Activated T-helper 2 cell treated with anti-CD3 and anti-CD28 coated beads, Interferon-gamma antibody, Interleukin-2, Interleukin-4, amounts not matched to agents 10 μg/mL and 5 μg/mL and 100 μg/mL, durations not matched to agents 14 hours and 24 hours and 36 hours (primary cell): Measurements from ENCODE around the gene SHOX. TPM values are rescaled to one million over a fixed set of nuclear protein-coding genes. Genes with fewer than 3 reads are reported as not detected.

Experiments
- DNase-seq: peaks from one replicate; pipeline ENCODE4 v3.0.0; 2021; ENCODE audit warnings: low spot score
- H3K27ac Mint-ChIP-seq: one replicate; pipeline ENCODE4 v1.8.0; 2021; ENCODE audit warnings: mixed read lengths
- H3K27me3 Mint-ChIP-seq: one replicate; pipeline ENCODE4 v1.8.0; 2021; ENCODE audit warnings: low read depth, mixed read lengths
- H3K36me3 Mint-ChIP-seq: one replicate; pipeline ENCODE4 v1.8.0; 2021; ENCODE audit warnings: low read depth, mixed read lengths
- H3K4me1 Mint-ChIP-seq: one replicate; pipeline ENCODE4 v1.8.0; 2021; ENCODE audit warnings: low read depth, mixed read lengths
- H3K4me3 Mint-ChIP-seq: one replicate; pipeline ENCODE4 v1.8.0; 2021; ENCODE audit warnings: low read depth, mild to moderate bottlenecking, moderate library complexity, mixed read lengths
- H3K9me3 Mint-ChIP-seq: one replicate; pipeline ENCODE4 v1.8.0; 2021; ENCODE audit warnings: mixed read lengths
- intact Hi-C: fragments of 100-400 bp; cut with micrococcal nuclease; formaldehyde crosslinking; loops from one replicate; pipeline ENCODE4 v1.15.1; 2023
- total RNA-seq: library from RNA; stranded (reverse); gene quantifications from 2 replicates; pipeline ENCODE4 v1.2.3, GENCODE V29; 2022

SHOX gene
- total RNA-seq, 1 donor from 2014 or later, result not detected

DNA sequence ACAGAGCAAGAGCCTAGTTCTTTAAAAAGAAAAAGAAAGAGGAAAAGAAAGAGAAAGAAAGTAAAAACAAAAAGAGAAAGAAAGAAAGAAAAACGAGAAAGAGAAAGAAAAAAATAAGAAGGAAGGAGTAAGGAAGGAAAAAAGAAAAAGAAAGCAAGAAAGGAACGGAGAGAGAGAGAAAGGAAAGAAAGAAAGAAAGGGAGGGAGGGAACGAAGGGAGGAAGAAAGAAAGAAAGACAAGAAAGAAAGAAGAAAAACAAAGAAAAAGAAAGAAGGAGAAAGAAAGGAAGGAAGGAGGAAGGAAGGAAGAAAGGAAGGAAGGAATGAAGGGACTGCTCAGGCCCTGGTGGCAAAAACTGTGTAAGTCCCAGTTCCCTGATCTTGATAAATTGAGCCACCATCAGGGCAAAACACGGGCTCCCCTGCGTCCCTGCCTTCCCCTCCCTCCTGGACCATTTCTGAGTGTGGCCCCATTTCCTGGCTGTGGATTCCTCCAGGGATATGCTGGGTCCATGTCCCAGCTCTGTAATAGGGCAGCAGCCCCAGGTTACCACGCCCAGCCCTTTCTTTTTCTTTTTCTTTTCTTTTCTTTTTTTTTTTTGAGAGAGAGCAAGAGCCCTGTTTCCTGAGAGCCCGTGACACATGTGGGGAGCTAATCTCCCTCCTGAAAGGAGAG lies 44.8 kb downstream of the SHOX start:
- no peak for DNase-seq
- intact Hi-C loops, result no loop called here
- Mint-ChIP-seq H3K27me3 (no peaks in the 10 kb centered on the region), H3K9me3 (peaks cover 15% of the 10 kb centered on the region), H3K4me1 (no peaks in the 10 kb centered on the region), H3K4me3 (no peak overlapping the region), H3K27ac (no peak overlapping the region), H3K36me3 (no peaks in the 10 kb centered on the region)

- H3K4me1 Mint-ChIP-seq, result no peaks in the 10 kb centered on the region
- no peak overlapping the region for H3K4me3 Mint-ChIP-seq
- H3K27me3 Mint-ChIP-seq, result no peaks in the 10 kb centered on the region
- H3K27ac Mint-ChIP-seq, result no peak overlapping the region
- H3K36me3 Mint-ChIP-seq, result no peaks in the 10 kb centered on the region
- no peak for DNase-seq
- intact Hi-C loops, result no loop called here
- H3K9me3 Mint-ChIP-seq, result peaks cover 15% of the 10 kb centered on the region
Measured at GRCh38 chrX:675955-676295, 45.3 kb downstream of the SHOX start.

DNA sequence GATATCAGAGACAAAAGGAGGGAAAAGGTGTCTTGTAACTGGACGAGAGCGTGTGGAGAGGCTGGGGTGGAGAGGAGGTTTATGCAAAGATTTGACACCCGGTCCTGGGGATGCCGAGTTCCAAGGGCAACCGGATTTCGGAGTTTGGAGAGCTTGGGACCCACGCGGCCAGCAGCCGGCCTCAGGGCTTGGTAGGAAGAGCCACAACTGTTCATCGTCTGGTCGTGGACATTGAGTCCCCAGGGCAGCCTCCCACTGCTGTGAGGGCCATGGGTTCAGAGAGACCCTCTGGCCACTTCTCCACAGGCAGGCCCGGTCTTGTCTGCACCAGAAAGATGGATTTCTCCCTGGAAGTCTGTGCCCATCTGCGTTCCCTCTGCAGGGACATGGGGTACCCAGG lies 46.8 kb downstream of the SHOX start:
- H3K4me3 Mint-ChIP-seq, result no peak overlapping the region
- H3K27me3 Mint-ChIP-seq, result no peaks in the 10 kb centered on the region
- H3K27ac Mint-ChIP-seq, result no peak overlapping the region
- no peaks in the 10 kb centered on the region for H3K4me1 Mint-ChIP-seq
- intact Hi-C loops, result no loop called here
- no peak for DNase-seq
- H3K36me3 Mint-ChIP-seq, result no peaks in the 10 kb centered on the region
- H3K9me3 Mint-ChIP-seq, result peaks cover 26% of the 10 kb centered on the region

- Mint-ChIP-seq H3K4me3 (no peak overlapping the region), H3K27ac (no peak overlapping the region), H3K27me3 (no peaks in the 10 kb centered on the region), H3K9me3 (peaks cover 22% of the 10 kb centered on the region), H3K4me1 (no peaks in the 10 kb centered on the region), H3K36me3 (no peaks in the 10 kb centered on the region)
- intact Hi-C loops, result no loop called here
- no peak for DNase-seq
Measured at GRCh38 chrX:679291-679979, 48.8 kb downstream of the SHOX start.

DNA sequence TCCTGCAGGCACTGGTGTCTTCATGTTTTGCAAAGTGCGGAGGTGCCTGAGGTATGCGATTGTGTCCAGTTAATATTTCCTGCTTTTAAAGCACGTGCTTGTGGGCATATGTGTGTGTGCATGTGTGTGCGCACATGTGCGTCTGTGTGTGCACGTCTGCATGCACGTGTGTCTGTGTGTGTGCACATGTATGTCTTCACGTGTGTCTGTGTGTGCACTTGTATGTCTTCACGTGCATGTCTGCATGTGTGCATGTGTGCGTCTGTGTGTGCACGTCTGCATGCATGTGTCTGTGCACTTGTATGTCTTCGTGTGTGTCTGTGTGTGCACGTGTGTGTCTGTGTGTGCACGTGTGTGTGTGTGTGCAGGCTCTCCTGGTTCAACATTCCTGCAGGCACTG lies 49.5 kb downstream of the SHOX start:
- no peaks in the 10 kb centered on the region for H3K36me3 Mint-ChIP-seq
- DNase-seq, result no peak
- H3K9me3 Mint-ChIP-seq, result peaks cover 22% of the 10 kb centered on the region
- H3K4me3 Mint-ChIP-seq, result no peak overlapping the region
- no peaks in the 10 kb centered on the region for H3K4me1 Mint-ChIP-seq
- no peaks in the 10 kb centered on the region for H3K27me3 Mint-ChIP-seq
- no peak overlapping the region for H3K27ac Mint-ChIP-seq
- intact Hi-C loops, result no loop called here

DNA sequence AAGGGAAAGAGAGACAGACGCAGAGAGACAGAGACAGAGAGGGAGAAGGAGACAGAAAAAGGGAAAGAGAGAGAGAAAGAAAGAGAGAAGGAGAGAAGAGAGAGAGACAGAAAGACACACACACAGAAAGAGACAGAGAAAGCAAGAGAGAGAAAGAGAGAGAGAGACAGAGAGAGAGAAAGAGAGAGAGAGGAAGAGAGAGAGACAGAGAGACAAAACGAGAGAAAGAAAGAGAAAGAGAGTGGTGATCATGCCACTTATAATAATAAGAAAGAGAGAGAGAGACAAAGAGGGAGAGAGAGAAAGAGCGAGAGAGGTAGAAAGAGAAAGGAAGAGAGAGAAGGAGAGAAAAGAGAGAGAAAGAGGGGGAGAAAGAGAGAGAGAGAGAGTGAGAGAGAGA lies 51.4 kb downstream of the SHOX start:
- Mint-ChIP-seq H3K4me1 (no peaks in the 10 kb centered on the region), H3K4me3 (no peak overlapping the region), H3K9me3 (peaks cover 28% of the 10 kb centered on the region), H3K27me3 (no peaks in the 10 kb centered on the region), H3K27ac (no peak overlapping the region), H3K36me3 (no peaks in the 10 kb centered on the region)
- intact Hi-C loops, result no loop called here
- no peak for DNase-seq

GRCh38 chrX:682892-683291 lies 52.3 kb downstream of the SHOX start:
- Mint-ChIP-seq H3K27me3 (no peaks in the 10 kb centered on the region), H3K27ac (no peak overlapping the region), H3K9me3 (peaks cover 28% of the 10 kb centered on the region), H3K36me3 (no peaks in the 10 kb centered on the region), H3K4me1 (no peaks in the 10 kb centered on the region), H3K4me3 (no peak overlapping the region)
- intact Hi-C loops, result no loop called here
- no peak for DNase-seq

DNA sequence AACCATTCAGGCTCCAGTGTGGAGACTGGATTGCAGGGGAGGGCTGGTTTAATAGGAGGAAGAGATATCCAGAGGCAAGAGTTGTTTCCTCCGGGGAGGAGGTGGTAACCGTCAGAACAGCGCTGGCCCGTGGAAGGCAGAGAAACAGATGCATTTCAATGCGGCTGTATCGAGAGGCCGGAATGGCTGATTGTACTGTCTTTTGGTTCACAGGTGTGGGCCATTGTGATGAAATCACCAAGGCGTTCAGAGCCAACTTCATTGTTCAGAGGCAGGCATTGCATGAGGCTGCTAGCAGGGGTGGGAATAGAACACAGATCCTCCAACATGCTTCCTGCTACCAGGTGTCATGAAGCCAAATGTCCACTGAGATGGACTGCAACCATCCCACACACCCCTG lies 53.0 kb downstream of the SHOX start:
- H3K4me1 Mint-ChIP-seq, result no peaks in the 10 kb centered on the region
- DNase-seq, result no peak
- no peaks in the 10 kb centered on the region for H3K27me3 Mint-ChIP-seq
- no peak overlapping the region for H3K27ac Mint-ChIP-seq
- no peaks in the 10 kb centered on the region for H3K36me3 Mint-ChIP-seq
- peaks cover 28% of the 10 kb centered on the region for H3K9me3 Mint-ChIP-seq
- H3K4me3 Mint-ChIP-seq, result no peak overlapping the region
- intact Hi-C loops, result no loop called here

DNA sequence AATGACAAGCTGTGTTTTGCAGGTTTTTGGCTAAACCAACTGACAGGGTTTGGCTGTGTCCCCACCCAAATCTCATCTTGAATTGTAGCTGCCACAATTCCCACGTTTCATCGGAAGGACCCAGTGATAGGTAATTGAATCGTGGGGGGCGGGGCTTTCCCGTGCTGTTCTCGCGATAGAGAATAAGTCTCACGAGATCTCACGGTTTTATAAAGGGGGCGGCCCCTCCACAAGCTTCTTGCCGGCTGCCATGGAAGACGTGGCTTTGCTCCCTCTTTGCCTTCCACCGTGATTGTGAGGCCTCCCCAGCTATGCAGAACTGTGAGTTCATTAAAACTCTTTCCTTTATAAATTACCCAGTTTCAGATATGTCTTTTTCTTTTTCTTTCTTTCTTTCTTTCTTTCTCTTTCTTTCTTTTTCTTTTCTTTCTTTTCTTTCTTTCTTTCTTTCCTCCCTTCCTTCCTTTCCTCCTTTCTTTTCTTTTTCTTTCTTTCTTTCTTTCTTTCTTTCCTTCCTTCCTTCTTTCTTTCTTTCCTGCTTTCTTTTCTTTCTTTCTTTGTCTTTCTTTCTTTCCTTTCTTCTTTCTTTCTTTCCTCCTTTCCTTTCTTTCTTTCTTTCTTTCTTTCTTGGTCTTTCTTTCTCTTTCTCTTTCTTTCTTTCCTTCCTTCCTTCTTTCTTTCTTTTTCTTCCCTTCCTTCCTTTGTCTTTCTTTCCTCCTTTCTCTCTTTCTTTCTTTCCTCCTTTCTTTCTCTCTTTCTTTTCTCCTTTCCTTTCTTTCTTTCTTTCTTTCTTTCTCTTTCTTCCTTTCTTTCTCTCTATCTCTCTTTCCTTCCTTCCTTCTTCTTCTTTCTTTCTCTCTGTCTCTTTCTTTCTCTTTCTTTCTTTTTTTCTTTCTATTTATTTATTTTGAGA lies 54.8 kb downstream of the SHOX start:
- intact Hi-C loops, result no loop called here
- Mint-ChIP-seq H3K4me1 (no peaks in the 10 kb centered on the region), H3K9me3 (peaks cover 22% of the 10 kb centered on the region), H3K27ac (no peak overlapping the region), H3K4me3 (no peak overlapping the region), H3K27me3 (no peaks in the 10 kb centered on the region), H3K36me3 (no peaks in the 10 kb centered on the region)
- DNase-seq, result no peak

- no peaks in the 10 kb centered on the region for H3K4me1 Mint-ChIP-seq
- no peaks in the 10 kb centered on the region for H3K36me3 Mint-ChIP-seq
- H3K27ac Mint-ChIP-seq, result no peak overlapping the region
- H3K4me3 Mint-ChIP-seq, result no peak overlapping the region
- intact Hi-C loops, result no loop called here
- H3K9me3 Mint-ChIP-seq, result peaks cover 26% of the 10 kb centered on the region
- DNase-seq, result no peak
- H3K27me3 Mint-ChIP-seq, result no peaks in the 10 kb centered on the region
Measured at GRCh38 chrX:689983-690382, 59.4 kb downstream of the SHOX start.

- Mint-ChIP-seq H3K4me3 (no peak overlapping the region), H3K27ac (no peak overlapping the region), H3K9me3 (peaks cover 34% of the 10 kb centered on the region), H3K36me3 (no peaks in the 10 kb centered on the region), H3K27me3 (no peaks in the 10 kb centered on the region), H3K4me1 (no peaks in the 10 kb centered on the region)
- no peak for DNase-seq
- intact Hi-C loops, result no loop called here
Measured at GRCh38 chrX:694800-695199, 64.2 kb downstream of the SHOX start.

DNA sequence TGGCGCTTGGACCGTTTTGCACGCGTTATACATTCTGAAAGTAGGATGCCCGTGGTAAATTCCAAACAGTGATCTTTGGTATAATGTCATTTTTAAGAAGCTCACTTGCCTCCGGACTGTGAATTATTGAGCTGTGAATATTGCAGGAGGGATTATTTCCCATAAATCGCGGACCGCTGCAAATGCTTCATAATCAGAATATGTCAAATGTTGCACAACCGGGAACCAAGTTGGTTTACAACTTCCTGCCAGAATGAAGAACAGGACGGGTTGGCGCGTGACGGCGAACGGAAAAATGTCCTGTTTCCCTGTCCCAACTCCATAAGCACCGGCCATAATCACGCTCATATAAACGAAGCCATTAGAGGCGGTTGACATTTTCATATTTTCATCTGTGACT lies 67.6 kb downstream of the SHOX start:
- Mint-ChIP-seq H3K27me3 (no peaks in the 10 kb centered on the region), H3K27ac (no peak overlapping the region), H3K36me3 (no peaks in the 10 kb centered on the region), H3K9me3 (peaks cover 31% of the 10 kb centered on the region), H3K4me1 (no peaks in the 10 kb centered on the region), H3K4me3 (no peak overlapping the region)
- no peak for DNase-seq
- intact Hi-C loops, result no loop called here

GRCh38 chrX:700936-701335 lies 70.3 kb downstream of the SHOX start:
- intact Hi-C loops, result no loop called here
- no peak overlapping the region for H3K4me3 Mint-ChIP-seq
- peaks cover 19% of the 10 kb centered on the region for H3K9me3 Mint-ChIP-seq
- DNase-seq, result no peak
- no peaks in the 10 kb centered on the region for H3K27me3 Mint-ChIP-seq
- no peak overlapping the region for H3K27ac Mint-ChIP-seq
- no peaks in the 10 kb centered on the region for H3K4me1 Mint-ChIP-seq
- H3K36me3 Mint-ChIP-seq, result no peaks in the 10 kb centered on the region
